ENCODE measurements around the gene NCOA1. TPM values are rescaled to one million over a fixed set of nuclear protein-coding genes. Genes with fewer than 3 reads are reported as not detected.

NCOA1 gene
- total and polyA plus RNA-seq, 2 experiments from 2014 or later, result 32.5 to 51.7 TPM

DNA sequence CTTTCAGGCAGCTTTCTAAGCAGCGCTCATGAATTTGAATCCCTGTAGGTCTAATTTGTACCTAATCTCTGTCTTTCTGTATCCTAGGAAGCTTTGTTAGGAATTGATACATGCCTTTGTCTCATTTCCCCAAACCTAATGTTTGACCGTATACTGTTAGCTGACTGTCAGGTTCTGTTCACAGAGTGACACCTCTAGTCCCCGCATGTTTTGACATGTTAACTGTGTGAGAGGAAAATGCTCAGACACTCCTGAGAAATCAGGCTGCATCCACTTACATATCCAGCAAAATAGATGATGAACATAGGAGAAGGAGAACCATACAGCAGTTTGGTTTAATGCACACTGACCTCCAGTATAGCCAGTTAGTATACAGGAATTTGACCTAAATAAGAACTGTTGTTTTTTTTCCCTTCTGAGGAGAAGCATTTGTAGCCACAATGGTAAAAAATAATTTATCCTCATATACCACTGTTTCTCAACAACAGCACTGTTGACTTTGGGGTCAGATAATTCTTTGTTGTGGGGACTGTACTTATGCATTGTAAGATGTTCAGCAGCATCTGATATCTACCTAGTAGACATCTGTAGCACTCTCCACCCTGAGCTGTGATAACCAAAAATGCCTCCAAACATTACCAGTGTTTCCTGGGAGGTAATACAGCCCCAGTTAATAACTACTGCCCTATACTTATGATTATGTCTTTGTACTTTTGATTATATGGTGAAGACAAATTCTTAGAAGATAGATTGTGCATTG is 130.9 kb downstream of the NCOA1 start:
- Histone ChIP-seq H3K9me2 (replicated peaks; ENCODE audit: insufficient read depth) (no peaks in the 10 kb centered on the region), H3K27ac (no peak overlapping the region)
- 64% methylated on average over 3 of the region's 3 CpGs for WGBS (ENCODE audit: low lambda C conversion rate, missing lambda C conversion rate)

DNA sequence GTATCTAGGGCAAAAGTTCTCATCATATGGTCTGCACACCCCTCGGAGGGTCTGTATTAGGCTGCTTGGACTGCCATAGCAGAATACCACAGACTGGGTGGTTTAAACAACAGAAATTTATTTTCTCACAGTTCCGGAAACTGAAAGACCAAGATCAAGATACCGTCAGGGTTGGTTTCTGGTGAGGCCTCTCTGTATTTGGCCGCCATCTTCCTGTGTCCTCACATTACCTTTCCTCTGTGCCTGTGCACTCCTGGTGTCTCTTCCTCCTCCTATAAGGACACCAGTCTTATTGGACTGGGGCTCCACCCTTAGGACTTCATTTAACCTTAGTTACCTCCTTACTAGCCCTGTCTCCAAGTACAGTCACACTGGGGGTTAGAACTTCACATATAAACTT is 132.5 kb downstream of the NCOA1 start:
- Histone ChIP-seq H4K20me1 (ENCODE audit: insufficient read depth, poor library complexity, severe bottlenecking) (peaks cover 17% of the 10 kb centered on the region), H3K4me1 (ENCODE audit: insufficient read depth) (no peaks in the 10 kb centered on the region), H3K79me2 (peaks cover 75% of the 10 kb centered on the region), H3K36me3 (replicated peaks; ENCODE audit: insufficient read depth, low read depth) (no peaks in the 10 kb centered on the region), H3K27ac (no peak overlapping the region), H3K9me2 (replicated peaks; ENCODE audit: insufficient read depth) (no peaks in the 10 kb centered on the region), H2AFZ (no peak overlapping the region), H3K4me3 (no peak overlapping the region), H3K27me3 (no peaks in the 10 kb centered on the region), H3K4me2 (no peak overlapping the region), H3K9me3 (ENCODE audit: low read depth) (no peaks in the 10 kb centered on the region)
- no peak for DNase-seq (ENCODE audit: low spot score)
- WGBS (ENCODE audit: low lambda C conversion rate, missing lambda C conversion rate), result 91% methylated on average over 4 of the region's 4 CpGs
- TF ChIP-seq, protein P1, sequence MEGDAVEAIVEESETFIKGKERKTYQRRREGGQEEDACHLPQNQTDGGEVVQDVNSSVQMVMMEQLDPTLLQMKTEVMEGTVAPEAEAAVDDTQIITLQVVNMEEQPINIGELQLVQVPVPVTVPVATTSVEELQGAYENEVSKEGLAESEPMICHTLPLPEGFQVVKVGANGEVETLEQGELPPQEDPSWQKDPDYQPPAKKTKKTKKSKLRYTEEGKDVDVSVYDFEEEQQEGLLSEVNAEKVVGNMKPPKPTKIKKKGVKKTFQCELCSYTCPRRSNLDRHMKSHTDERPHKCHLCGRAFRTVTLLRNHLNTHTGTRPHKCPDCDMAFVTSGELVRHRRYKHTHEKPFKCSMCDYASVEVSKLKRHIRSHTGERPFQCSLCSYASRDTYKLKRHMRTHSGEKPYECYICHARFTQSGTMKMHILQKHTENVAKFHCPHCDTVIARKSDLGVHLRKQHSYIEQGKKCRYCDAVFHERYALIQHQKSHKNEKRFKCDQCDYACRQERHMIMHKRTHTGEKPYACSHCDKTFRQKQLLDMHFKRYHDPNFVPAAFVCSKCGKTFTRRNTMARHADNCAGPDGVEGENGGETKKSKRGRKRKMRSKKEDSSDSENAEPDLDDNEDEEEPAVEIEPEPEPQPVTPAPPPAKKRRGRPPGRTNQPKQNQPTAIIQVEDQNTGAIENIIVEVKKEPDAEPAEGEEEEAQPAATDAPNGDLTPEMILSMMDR (IDR thresholded peaks at IDR 0.05; ENCODE audit: poor library complexity), result no peak
- TF ChIP-seq EZH2phosphoT487 (IDR thresholded peaks at IDR 0.05; ENCODE audit: low read depth, severe bottlenecking, unreplicated experiment) (no peak), EZH2 (IDR thresholded peaks at IDR 0.05; ENCODE audit: borderline replicate concordance) (no peak)

More for the DNA sequence above, 130.9 kb downstream of the NCOA1 start:
- no peak overlapping the region for H2AFZ ChIP-seq
- H3K9me3 ChIP-seq (ENCODE audit: low read depth), result no peaks in the 10 kb centered on the region
- peaks cover 19% of the 10 kb centered on the region for H4K20me1 ChIP-seq (ENCODE audit: insufficient read depth, poor library complexity, severe bottlenecking)
- H3K27me3 ChIP-seq, result no peaks in the 10 kb centered on the region
- TF ChIP-seq EZH2 (IDR thresholded peaks at IDR 0.05; ENCODE audit: borderline replicate concordance) (no peak), EZH2phosphoT487 (IDR thresholded peaks at IDR 0.05; ENCODE audit: low read depth, severe bottlenecking, unreplicated experiment) (no peak)
- TF ChIP-seq, protein P1 (IDR thresholded peaks at IDR 0.05; ENCODE audit: poor library complexity), result no peak
- DNase-seq (ENCODE audit: low spot score), result no peak
- H3K4me1 ChIP-seq (ENCODE audit: insufficient read depth), result peaks cover 5% of the 10 kb centered on the region
- H3K4me3 ChIP-seq, result no peak overlapping the region
- H3K4me2 ChIP-seq, result no peak overlapping the region
- H3K79me2 ChIP-seq, result peaks cover 73% of the 10 kb centered on the region
- H3K36me3 ChIP-seq (replicated peaks; ENCODE audit: insufficient read depth, low read depth), result no peaks in the 10 kb centered on the region

DNA sequence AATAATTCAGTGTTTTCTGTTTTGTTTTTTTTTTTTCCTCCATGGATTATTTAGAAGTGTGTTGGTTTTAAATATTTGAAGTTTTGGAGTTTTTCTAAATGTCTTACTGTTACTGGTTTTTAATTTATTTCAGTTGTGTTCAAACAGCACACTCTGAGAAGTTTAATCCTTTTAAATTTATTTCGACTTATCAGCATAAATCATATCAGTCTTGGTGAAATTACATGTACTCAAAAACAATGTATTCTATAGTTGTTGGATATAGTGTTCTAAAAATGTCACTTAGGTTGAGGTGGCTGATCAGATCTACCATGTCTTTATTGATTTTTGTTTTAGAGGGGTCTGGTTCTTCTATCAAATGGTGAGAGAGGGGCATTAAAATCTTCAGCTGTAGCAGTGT is 134.7 kb downstream of the NCOA1 start:
- no peak for DNase-seq (ENCODE audit: low spot score)
- Histone ChIP-seq H3K4me2 (no peak overlapping the region), H4K20me1 (ENCODE audit: insufficient read depth, poor library complexity, severe bottlenecking) (peaks cover 23% of the 10 kb centered on the region), H3K9me3 (ENCODE audit: low read depth) (no peaks in the 10 kb centered on the region), H2AFZ (no peak overlapping the region), H3K36me3 (replicated peaks; ENCODE audit: insufficient read depth, low read depth) (no peaks in the 10 kb centered on the region), H3K4me1 (ENCODE audit: insufficient read depth) (no peaks in the 10 kb centered on the region), H3K4me3 (no peak overlapping the region), H3K79me2 (peaks cover 69% of the 10 kb centered on the region), H3K27ac (no peak overlapping the region), H3K27me3 (no peaks in the 10 kb centered on the region), H3K9me2 (replicated peaks; ENCODE audit: insufficient read depth) (no peaks in the 10 kb centered on the region)
- TF ChIP-seq EZH2 (IDR thresholded peaks at IDR 0.05; ENCODE audit: borderline replicate concordance) (no peak), EZH2phosphoT487 (IDR thresholded peaks at IDR 0.05; ENCODE audit: low read depth, severe bottlenecking, unreplicated experiment) (no peak)
- TF ChIP-seq, protein P1 (IDR thresholded peaks at IDR 0.05; ENCODE audit: poor library complexity), result no peak
- 96% methylated on average over 1 of the region's 1 CpG for WGBS (ENCODE audit: low lambda C conversion rate, missing lambda C conversion rate)
